GM12801 (cell line): ENCODE data around the gene DELE1.
A peak's percentile ranks its signal among the peaks of the same experiment; 100 is the strongest.

Source experiments
- CTCF ChIP-seq: IDR thresholded peaks from one replicate; pipeline ENCODE4 v1.5.1; 2011; ENCODE audit warnings: control low read depth; ENCODE audit not compliant: insufficient read length; ENCODE audit errors: extremely low read depth

The DELE1 gene

GRCh38 chr5:141957367-141957996, 33.8 kb downstream of the DELE1 start:
- TF ChIP-seq CTCF: no peak

- TF ChIP-seq CTCF: no peak
These were observed 34.4 kb downstream of the DELE1 start, which contains the start of gene PCDH12 for GRCh38 chr5:141958113-141958512. TSS of gene PCDH12 (minus strand) at chr5:141958202. CDS start at chr5:141957851, 351 bp downstream.

DNA sequence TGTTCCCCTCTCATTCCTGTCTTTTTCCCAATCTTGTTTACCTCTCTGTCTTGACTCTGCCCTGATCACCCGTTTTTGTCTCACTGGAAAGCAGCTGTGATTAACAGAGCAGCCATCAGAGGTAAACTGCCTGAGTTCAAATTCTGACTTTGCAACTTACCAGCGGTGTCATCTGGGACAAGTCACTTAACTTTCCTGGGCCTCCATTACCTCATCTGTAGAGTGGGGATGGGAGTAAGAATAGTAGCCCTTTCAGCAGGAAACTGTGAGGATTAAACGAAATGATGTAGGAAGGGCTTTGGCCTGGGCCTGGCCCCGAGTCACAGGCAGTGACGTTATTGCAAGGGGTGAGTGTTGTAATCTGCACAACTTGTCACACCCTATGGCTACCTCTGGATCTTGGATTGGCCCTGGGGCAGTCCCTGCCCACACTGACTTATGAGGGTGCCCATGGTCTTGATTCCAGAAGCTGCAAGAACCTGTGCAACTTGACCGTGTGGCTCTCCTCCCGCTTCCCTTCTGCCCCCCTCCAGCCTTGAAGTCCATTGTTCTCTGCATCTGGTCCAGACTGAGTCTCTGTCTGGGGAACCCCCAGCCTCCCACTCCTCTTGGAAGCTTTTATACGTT, 35.0 kb downstream of the DELE1 start:
- no peak for TF ChIP-seq CTCF

DNA sequence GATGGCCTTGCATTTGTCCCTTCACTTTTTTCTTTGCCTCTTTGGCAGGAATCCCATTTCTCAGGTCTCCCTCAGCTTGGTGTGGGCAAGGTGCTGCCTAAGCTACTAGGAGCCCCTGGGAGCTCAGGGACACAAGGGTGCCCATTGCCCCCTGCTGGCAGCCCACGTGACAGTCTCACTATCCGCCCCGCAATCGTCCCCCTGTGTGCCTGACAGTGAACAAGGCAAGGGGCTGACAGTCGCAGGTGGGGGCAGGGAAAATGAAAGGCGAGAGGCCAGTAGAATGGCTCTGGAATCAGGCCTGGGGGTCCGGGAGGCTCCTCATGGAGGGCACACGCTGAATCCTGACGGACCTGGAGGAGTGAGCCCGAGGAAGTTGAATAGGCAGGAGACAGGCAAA, 36.3 kb downstream of the DELE1 start:
- no peak for TF ChIP-seq CTCF

DNA sequence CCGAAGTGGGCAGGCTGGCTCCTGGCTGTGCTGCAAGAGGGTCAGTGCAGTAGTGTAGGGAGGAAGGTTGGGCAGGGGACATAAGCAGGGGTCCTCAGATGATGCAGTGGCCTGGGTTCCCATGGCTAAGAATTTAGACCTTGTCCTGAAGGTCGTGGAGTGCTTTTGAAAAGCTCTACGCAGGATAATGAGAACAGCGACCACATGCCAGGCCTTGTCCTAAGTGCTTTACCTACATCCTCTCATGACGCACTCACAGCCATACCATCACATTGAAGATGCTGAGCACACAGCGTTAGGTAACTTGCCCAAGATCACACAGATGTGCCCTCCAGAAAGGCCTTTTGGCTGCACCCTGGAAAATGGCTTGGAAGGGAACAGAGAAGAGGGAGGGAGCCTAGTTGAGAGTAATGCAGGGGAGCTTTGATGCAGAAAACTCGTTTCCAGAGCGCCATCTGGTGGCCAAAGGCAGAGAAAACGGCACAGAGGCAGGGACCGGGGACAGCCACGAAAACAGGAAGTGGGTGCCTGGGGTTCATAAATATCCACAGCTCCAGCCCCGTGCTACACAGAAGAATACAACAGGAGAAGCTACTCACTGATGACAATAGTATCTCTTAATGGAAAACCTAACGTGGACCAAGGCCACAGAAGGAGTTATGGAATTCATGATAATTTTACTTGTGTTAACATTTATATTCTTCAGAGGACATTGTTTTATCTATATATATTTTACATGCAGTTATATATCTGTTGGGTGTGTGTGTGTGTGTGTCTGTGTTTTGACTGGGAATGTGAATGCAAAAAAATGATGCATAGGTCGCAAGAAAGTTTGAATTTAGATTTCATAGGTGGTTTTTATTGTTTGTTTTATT, 37.0 kb downstream of the DELE1 start:
- TF ChIP-seq CTCF: peak; percentile 79

GRCh38 chr5:141961466-141961865, 37.8 kb downstream of the DELE1 start:
- no peak for TF ChIP-seq CTCF

GRCh38 chr5:141963701-141964100, 40.0 kb downstream of the DELE1 start:
- TF ChIP-seq CTCF: no peak
